K562 (cell line): ENCODE data around the gene DCAF5. TPM values are rescaled to one million over a fixed set of nuclear protein-coding genes. Genes with fewer than 3 reads are reported as not detected.

Experiments
- ATAC-seq: fragments of 200-7000 bp; cut with Tn5 transposase; 3 replicates; pipeline ENCODE4 v1.9.1; 2020; ENCODE audit warnings: moderate library complexity
- BruUV-seq: library from RNA; stranded (reverse); fragments of 400-500 nt; replicated peaks from 2 replicates; lab custom pipeline; 2021; lab: Mats Ljungman, UMichigan
- CTCF ChIA-PET: fragments of 300-600 bp; formaldehyde crosslinking; extraction: SDS; loops from one replicate; lab custom pipeline; 2021; ENCODE audit warnings: low intra/inter-chr PET ratio; lab: Yijun Ruan, JAX
- POLR2A ChIA-PET: fragments of 300-600, 350-650 bp; sonication (Branson Sonifier 250); formaldehyde crosslinking; extraction: SDS; loops from one replicate; lab custom pipeline; 2021; ENCODE audit warnings: antibody characterized with exemption, inconsistent platforms; lab: Yijun Ruan, JAX
- DNase-seq, 4 experiments: peaks; one replicate each; pipeline versions ENCODE4 v3.0.0 to v3.0.0-alpha.2; 2011 to 2018; ENCODE audit warnings: low spot score in 3 of 4, mixed read lengths in 3 of 4; ENCODE audit errors: extremely low read depth in 1 of 4
- FAIRE-seq: peaks from 2 replicates; lab custom pipeline; 2011; peaks lifted over from hg19 to GRCh38; lab: Jason Lieb, UNC
- H2AFZ ChIP-seq: 2 replicates; pipeline ENCODE4 v1.6.0; 2011; ENCODE audit warnings: low read depth, low read length, control low read depth, inconsistent platforms
- H3K27ac ChIP-seq: fragments of 200-600 bp; 3 replicates; pipeline ENCODE4 v1.8.0; 2011; ENCODE audit warnings: low read depth, mild to moderate bottlenecking, control low read depth, inconsistent platforms, low read length, moderate library complexity, mixed read lengths; ENCODE audit errors: extremely low read depth
- H3K27me3 ChIP-seq, 2 experiments: fragments of 300-600 bp in 1 of 2; 2 replicates in 1 of 2; 3 replicates in 1 of 2; pipeline versions ENCODE4 v1.6.0 to v1.8.0; 2011; ENCODE audit warnings: inconsistent platforms in 2 of 2, low read length in 2 of 2, mild to moderate bottlenecking in 1 of 2, mixed read lengths in 1 of 2, moderate library complexity in 1 of 2; ENCODE audit not compliant: control insufficient read depth in 2 of 2, insufficient read depth in 2 of 2
- H3K36me3 ChIP-seq: fragments of 300-600 bp; 3 replicates; pipeline ENCODE4 v1.8.0; 2011; ENCODE audit warnings: mild to moderate bottlenecking, low read length, inconsistent platforms; ENCODE audit not compliant: control insufficient read depth, insufficient read depth
- H3K4me1 ChIP-seq, 2 experiments: fragments of 200-600 bp in 1 of 2; replicated peaks in 1 of 2; 2 replicates in 1 of 2; 3 replicates in 1 of 2; pipeline versions ENCODE4 v1.5.1 to v1.8.0; 2011; ENCODE audit warnings: inconsistent platforms in 2 of 2, low read length in 2 of 2, mild to moderate bottlenecking in 1 of 2, mixed read lengths in 1 of 2, moderate library complexity in 1 of 2; ENCODE audit not compliant: control insufficient read depth in 2 of 2, insufficient read depth in 2 of 2
- H3K4me2 ChIP-seq: 2 replicates; pipeline ENCODE4 v1.6.1; 2011; ENCODE audit warnings: low read length, control low read depth, inconsistent platforms, mixed read lengths; ENCODE audit not compliant: insufficient read depth
- H3K4me3 ChIP-seq: fragments of 200-600 bp; sonication (generic), shearing (Covaris generic); 2 replicates; pipeline ENCODE4 v1.5.1; 2016; ENCODE audit warnings: control low read depth, inconsistent platforms
- H3K79me2 ChIP-seq: fragments of 200-600 bp; 3 replicates; pipeline ENCODE4 v1.8.0; 2011; ENCODE audit warnings: low read length, inconsistent platforms; ENCODE audit not compliant: control insufficient read depth, insufficient read depth
- H3K9ac ChIP-seq, 2 experiments: 2 replicates each; pipeline versions ENCODE4 v1.6.0 to v1.6.1; 2011; ENCODE audit warnings: low read depth in 2 of 2, low read length in 2 of 2, control low read depth in 1 of 2, inconsistent platforms in 1 of 2, mild to moderate bottlenecking in 1 of 2, mixed read lengths in 1 of 2; ENCODE audit not compliant: insufficient read depth in 1 of 2
- H3K9me1 ChIP-seq: one replicate; pipeline ENCODE4 v1.6.0; 2011; ENCODE audit warnings: inconsistent platforms, mild to moderate bottlenecking, low read length, moderate library complexity; ENCODE audit not compliant: control insufficient read depth, insufficient read depth
- H3K9me3 ChIP-seq: replicated peaks from 2 replicates; pipeline ENCODE4 v1.5.1; 2011; ENCODE audit warnings: low read depth, low read length, inconsistent platforms; ENCODE audit not compliant: control insufficient read depth, insufficient read depth
- H4K20me1 ChIP-seq: replicated peaks from 2 replicates; pipeline ENCODE4 v1.6.1; 2011; ENCODE audit warnings: low read length, inconsistent platforms, mixed read lengths; ENCODE audit not compliant: control insufficient read depth, insufficient read depth
- BRCA1 ChIP-seq, 2 experiments: fragments of 450-650 bp in 1 of 2; sonication (generic) in 1 of 2; formaldehyde crosslinking in 1 of 2; IDR thresholded peaks; 2 replicates each; pipeline versions ENCODE4 v1.5.0 to v1.6.1; 2017 to 2020; ENCODE audit warnings: mild to moderate bottlenecking in 1 of 2, missing genetic modification reagents in 1 of 2
- FOXA3 ChIP-seq, 2 experiments: fragments of 450-650 bp in 1 of 2; sonication (generic) in 1 of 2; formaldehyde crosslinking; IDR thresholded peaks in 1 of 2; conservative IDR thresholded peaks in 1 of 2; 2 replicates each; pipeline versions ENCODE4 v1.4.0 to v1.8.0; 2020 to 2022; ENCODE audit warnings: mild to moderate bottlenecking in 2 of 2, missing genetic modification reagents in 1 of 2
- NFE2 ChIP-seq: IDR thresholded peaks from 2 replicates; pipeline ENCODE4 v1.6.1; 2014; ENCODE audit warnings: antibody characterized with exemption, low read depth
- PCBP2 ChIP-seq: fragments of 200-400 bp; formaldehyde crosslinking; IDR thresholded peaks from 2 replicates; pipeline ENCODE4 v1.6.1; 2018; ENCODE audit warnings: low read length, low read depth, mild to moderate bottlenecking, moderate library complexity; ENCODE audit not compliant: poor library complexity, severe bottlenecking
- PHB ChIP-seq: fragments of 250-450 bp; sonication (Bioruptor Pico); IDR thresholded peaks from 2 replicates; pipeline ENCODE4 v1.5.0; 2021
- ZFX ChIP-seq: sonication (generic); formaldehyde crosslinking; IDR thresholded peaks from 2 replicates; pipeline ENCODE4 v1.8.0; 2022; ENCODE audit warnings: mild to moderate bottlenecking, missing genetic modification reagents, moderate library complexity
- ZNF589 ChIP-seq: fragments of 200-800 bp; sonication (Bioruptor generic); IDR thresholded peaks from 2 replicates; pipeline ENCODE4 v1.6.1; 2016; ENCODE audit warnings: low read depth, missing genetic modification characterization, missing compliant biosample characterization
- ZNF644 ChIP-seq: fragments of 200-800 bp; sonication (Bioruptor generic); IDR thresholded peaks from 2 replicates; pipeline ENCODE4 v1.6.1; 2016; ENCODE audit warnings: low read depth, missing genetic modification characterization, missing compliant biosample characterization
- ZZZ3 ChIP-seq: fragments of 450-650 bp; IDR thresholded peaks from 2 replicates; pipeline ENCODE4 v1.6.1; 2016; ENCODE audit warnings: antibody characterized with exemption, mild to moderate bottlenecking, moderate library complexity
- WGBS: fragments of 100-300 bp; shearing (Covaris generic); methylation state at CpG from one replicate; pipeline ENCODE4 v1.1.6; 2016; ENCODE audit warnings: low coverage, mixed read lengths; ENCODE audit not compliant: insufficient coverage; ENCODE audit errors: missing lambda C conversion rate; 5-methylcytosine and 5-hydroxymethylcytosine counted together
- in situ Hi-C: fragments of 300-500 bp; cut with MboI; formaldehyde crosslinking; loops from 4 replicates; pipeline ENCODE4 v1.15.0; 2018; ENCODE audit warnings: inconsistent platforms, mixed read lengths
- intact Hi-C: fragments of 100-400 bp; cut with micrococcal nuclease; formaldehyde crosslinking; loops from 2 replicates; pipeline ENCODE4 v1.14.2; 2022
- polyA plus RNA-seq, 8 experiments: library from polyadenylated mRNA; depleted of rRNA in 4 of 8; stranded (reverse) in 5 of 8; unstranded in 3 of 8; fragments of >200 nt; fragmentation: Nextera tagmentation in 2 of 8; fragmentation: Illumina TruSeq in 1 of 8; extraction: Ambion mirVana in 2 of 8; extraction: Trizol in 1 of 8; gene quantifications; 2 replicates each; pipeline versions ENCODE4 v1.2.1 to v1.2.3, GENCODE V29; 2011 to 2014; ENCODE audit warnings: inconsistent platforms in 1 of 8, missing spikeins in 1 of 8
- total RNA-seq, 7 experiments: library from RNA; depleted of rRNA in 6 of 7; stranded (reverse); fragments of >200 nt in 6 of 7; fragmentation: Illumina TruSeq in 2 of 7; extraction: Trizol in 2 of 7; gene quantifications; 2 replicates each; pipeline versions ENCODE4 v1.2.1 to v1.2.3, GENCODE V29; 2011 to 2021; ENCODE audit warnings: low replicate concordance in 1 of 7
- TF ChIP-seq, protein P1 (sequence below), 2 experiments: fragments of 450-650 bp in 1 of 2; sonication (generic) in 1 of 2; formaldehyde crosslinking in 1 of 2; IDR thresholded peaks in 1 of 2; conservative IDR thresholded peaks in 1 of 2; 2 replicates each; pipeline versions ENCODE4 v1.6.1 to v1.8.1; 2016 to 2023; ENCODE audit warnings: mild to moderate bottlenecking in 2 of 2, moderate library complexity in 2 of 2, inconsistent platforms in 1 of 2, missing genetic modification reagents in 1 of 2
- TF ChIP-seq, protein P2 (sequence below): fragments of 250-450 bp; sonication (Bioruptor Pico); IDR thresholded peaks from 2 replicates; pipeline ENCODE4 v1.8.0; 2022; ENCODE audit warnings: moderate library complexity, mild to moderate bottlenecking, inconsistent platforms

Gene DCAF5
- total and polyA plus RNA-seq, 9 of the 15 experiments (the other 6 are each of a cell fraction or from before 2014, with no cell fraction given), result 5.6 to 24.1 (median 12.7) TPM

DNA sequence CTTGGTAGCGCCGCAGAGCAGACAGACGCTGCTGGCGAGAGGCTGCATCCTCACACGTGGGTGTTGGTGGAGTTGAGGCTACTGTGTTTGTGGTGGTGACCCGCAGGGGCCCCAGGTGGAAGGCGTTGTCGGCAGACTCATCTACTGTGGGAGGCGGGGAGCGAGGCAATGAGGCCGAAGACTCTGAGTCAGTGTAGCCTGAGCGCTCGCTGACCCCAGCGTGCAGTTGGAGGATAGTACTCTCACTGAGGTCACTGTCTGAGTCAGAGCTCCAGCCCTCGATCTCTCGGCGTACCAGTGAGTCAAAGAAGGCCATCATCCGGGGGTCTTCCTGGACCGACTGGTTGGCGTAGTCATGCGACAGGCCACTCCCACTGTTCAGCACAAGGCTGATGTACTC lies 97.8 kb downstream of the DCAF5 start:
- Histone ChIP-seq H4K20me1 (no peaks in the 10 kb centered on the region), H3K36me3 (peaks cover 42% of the 10 kb centered on the region; the same call in 2 of the 3 replicates), H3K4me1 (no peaks in the 10 kb centered on the region; a peak in 1 of 5 replicates), H3K9me1 (no peaks in the 10 kb centered on the region), H3K4me3 (no peak overlapping the region), H2AFZ (no peak overlapping the region), H3K27ac (no peak overlapping the region), H3K4me2 (no peak overlapping the region), H3K9ac (no peak overlapping the region), H3K9me3 (no peaks in the 10 kb centered on the region), H3K79me2 (no peaks in the 10 kb centered on the region), H3K27me3 (no peaks in the 10 kb centered on the region)
- in situ Hi-C loops (no loop called here), intact Hi-C loops (no loop called here)
- ATAC-seq (no peak), DNase-seq (no peak), FAIRE-seq (no peak)
- ChIA-PET POLR2A (interaction anchor here (0.9 kb wide), 1 partner anchor 9 kb away, joined by 4 read pairs; no protein-coding TSS in a partner anchor), CTCF (no interaction called here)
- no TSS peak for BruUV-seq
- 91% methylated on average over 17 of the region's 21 CpGs for WGBS
- TF ChIP-seq ZNF589 (CRISPR knock-in tag), result no peak
- TF ChIP-seq, protein P1, sequence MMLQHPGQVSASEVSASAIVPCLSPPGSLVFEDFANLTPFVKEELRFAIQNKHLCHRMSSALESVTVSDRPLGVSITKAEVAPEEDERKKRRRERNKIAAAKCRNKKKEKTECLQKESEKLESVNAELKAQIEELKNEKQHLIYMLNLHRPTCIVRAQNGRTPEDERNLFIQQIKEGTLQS (IDR thresholded peaks at IDR 0.05), result 0 out of 2 replicates have a peak, but pooled peaks have one; percentile 21
- TF ChIP-seq, protein P1 (CRISPR knock-in tag; conservative IDR thresholded peaks at IDR 0.05), result no peak

DNA sequence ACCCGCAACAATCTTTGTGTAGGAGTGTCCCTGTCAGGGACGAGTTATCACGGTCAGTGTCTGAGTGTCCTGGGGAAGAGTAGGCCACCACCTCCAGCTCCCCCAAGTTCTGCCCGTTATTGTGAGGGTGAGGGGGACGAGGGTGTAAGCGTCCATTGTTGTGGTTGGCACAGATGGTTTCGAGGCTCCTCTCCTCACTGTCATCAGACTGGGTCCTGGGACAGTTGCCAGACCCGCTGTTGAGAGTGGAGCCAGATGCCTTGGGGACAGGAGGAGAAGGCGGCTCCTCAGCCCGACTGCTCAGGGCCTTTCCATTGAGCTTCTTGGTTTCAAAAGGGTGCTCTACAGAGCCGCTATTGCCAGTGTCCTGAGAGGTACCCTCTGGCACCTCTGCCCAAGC lies 98.9 kb downstream of the DCAF5 start:
- in situ Hi-C loops, result no loop called here
- 87% methylated on average over 4 of the region's 11 CpGs for WGBS
- FAIRE-seq, result no peak
- TF ChIP-seq PCBP2 (no peak), ZZZ3 (no peak), FOXA3 (CRISPR knock-in tag; conservative IDR thresholded peaks at IDR 0.05 in 1 of 2, IDR thresholded peaks at IDR 0.05 in 1 of 2) (no peak), ZFX (CRISPR knock-in tag) (no peak), ZNF644 (no peak), PHB (CRISPR knock-in tag) (no peak), BRCA1 (IDR thresholded peaks at IDR 0.05) (no peak), BRCA1 (CRISPR knock-in tag; IDR thresholded peaks at IDR 0.05) (no peak), NFE2 (no peak)
- TF ChIP-seq, protein P2, sequence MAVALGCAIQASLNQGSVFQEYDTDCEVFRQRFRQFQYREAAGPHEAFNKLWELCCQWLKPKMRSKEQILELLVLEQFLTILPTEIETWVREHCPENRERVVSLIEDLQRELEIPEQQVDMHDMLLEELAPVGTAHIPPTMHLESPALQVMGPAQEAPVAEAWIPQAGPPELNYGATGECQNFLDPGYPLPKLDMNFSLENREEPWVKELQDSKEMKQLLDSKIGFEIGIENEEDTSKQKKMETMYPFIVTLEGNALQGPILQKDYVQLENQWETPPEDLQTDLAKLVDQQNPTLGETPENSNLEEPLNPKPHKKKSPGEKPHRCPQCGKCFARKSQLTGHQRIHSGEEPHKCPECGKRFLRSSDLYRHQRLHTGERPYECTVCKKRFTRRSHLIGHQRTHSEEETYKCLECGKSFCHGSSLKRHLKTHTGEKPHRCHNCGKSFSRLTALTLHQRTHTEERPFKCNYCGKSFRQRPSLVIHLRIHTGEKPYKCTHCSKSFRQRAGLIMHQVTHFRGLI, result no peak

More for the DNA sequence above, 98.9 kb downstream of the DCAF5 start:
- Histone ChIP-seq H3K27ac (no peak overlapping the region), H3K4me2 (no peak overlapping the region), H4K20me1 (no peaks in the 10 kb centered on the region), H3K9me1 (no peaks in the 10 kb centered on the region), H2AFZ (no peak overlapping the region), H3K4me1 (no peaks in the 10 kb centered on the region; a peak in 1 of 5 replicates), H3K27me3 (no peaks in the 10 kb centered on the region), H3K79me2 (no peaks in the 10 kb centered on the region), H3K9ac (no peak overlapping the region), H3K4me3 (no peak overlapping the region), H3K9me3 (no peaks in the 10 kb centered on the region), H3K36me3 (peaks cover 35% of the 10 kb centered on the region; the same call in 2 of the 3 replicates)
- intact Hi-C loops, result no loop called here
- CTCF ChIA-PET, result no interaction called here
- ATAC-seq (no peak), DNase-seq (no peak)
- no TSS peak for BruUV-seq
- POLR2A ChIA-PET, result no interaction called here
